ENCODE results near the gene ATR.

Gene ATR

DNA sequence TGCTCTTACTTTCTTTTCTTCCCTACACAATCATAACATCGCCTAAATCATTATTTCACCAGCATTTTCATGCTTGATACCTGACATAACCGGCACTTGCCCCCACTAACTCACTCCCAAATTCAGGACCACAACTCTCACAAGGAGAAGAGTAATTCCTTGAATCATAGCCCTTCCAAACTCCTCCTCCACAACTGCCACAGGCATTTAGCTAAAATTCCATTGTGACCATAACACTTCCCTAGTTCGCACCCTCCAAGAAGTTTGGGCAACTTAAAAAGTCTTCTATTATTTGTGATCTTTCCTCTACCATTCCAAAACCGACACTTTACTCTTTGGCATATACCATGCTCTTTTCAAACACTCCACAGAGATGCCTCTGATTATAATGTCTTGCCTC lies 71.3 kb downstream of the ATR start:
- no peak for DNase-seq

DNA sequence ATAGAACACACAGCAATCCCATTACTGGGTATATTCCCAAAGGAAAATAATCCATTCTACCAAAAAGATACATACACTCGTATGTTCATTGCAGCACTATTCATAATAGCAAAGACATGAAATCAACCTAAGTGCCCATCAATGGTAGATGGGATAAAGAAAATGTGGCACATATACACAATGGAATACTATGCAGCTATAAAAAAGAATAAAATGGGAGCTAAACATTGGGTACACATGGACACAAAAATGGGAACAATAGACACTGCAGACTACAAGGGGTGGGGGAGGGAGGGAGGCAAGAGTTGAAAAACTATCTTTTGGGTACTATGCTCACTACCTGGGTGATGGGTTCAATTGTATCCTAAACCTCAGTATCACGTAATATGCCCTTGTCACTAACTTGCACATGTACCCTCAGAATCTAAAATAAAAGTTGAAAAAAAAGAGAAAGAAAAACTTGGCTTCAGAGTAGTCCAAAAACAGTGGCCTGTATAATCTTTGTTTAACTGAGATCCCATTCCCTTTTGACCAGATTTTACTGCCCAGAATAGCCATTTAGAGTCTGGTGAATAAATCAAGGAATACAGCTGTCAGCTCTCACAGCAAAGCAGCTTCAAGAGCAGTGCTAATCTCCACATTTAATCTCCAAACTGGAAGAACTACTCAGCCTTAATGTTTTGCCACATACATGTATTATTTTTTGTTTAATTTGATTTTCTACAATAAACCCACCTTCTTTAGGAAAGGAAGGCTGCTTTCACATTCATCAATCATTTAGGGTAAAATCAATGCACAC lies 76.1 kb downstream of the ATR start:
- DNase-seq: no peak

DNA sequence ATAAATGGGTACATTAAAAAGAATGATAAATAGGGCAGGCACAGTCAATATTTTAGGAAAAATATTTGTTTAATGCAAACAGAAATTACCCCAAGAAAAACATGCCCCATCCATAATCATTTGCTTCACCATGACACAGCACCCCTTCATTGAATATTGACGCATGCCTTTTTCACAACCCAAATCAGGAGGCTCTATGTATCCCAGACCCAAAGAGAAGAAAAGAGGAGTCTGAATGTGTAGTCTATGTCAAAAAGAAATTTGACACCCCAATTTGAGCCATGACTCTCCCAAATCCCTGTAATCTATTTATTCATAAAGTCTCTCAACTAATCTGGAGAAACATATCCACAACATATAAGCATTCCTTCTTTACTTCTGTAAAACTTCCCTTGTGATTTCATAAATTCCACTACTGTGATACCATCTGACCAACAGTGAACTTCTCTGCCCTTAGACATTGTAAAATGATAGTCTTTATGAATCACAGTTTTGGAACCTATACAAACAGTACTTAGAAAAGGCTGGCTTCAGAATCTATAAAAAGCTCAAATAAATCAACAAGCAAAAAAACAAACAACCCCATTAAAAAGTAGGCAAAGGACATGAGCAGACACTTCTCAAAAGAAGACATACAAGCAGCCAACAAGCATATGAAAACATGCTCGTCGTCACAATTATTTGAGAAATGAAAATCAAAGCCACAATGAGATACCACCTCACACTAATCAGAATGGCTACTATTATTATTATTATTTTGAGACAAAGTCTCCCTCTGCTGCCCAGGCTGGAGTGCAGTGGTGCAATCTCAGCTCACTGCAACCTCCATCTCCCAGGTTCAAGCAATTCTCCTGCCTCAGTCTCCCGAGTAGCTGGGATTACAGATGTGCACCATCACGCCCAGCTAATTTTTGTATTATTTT lies 77.3 kb downstream of the ATR start:
- no peak for DNase-seq

DNA sequence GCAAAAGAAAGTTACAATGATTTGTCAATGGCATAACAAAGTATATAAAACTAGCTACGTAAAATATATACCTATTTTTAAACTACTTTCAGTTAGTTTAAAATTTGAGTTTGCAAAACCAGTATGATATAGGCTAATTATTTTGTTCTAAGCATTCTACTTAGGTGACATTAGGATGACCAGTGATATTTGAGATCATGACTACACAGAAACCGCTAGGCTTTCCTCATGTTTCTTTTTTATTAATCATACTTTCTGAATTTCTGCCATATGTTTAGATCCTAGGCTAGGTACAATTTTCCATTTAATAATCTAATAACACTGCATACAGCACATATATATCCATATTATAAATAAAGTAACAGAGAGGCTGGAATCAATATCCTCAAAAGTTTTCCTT lies 78.3 kb downstream of the ATR start:
- DNase-seq: no peak

DNA sequence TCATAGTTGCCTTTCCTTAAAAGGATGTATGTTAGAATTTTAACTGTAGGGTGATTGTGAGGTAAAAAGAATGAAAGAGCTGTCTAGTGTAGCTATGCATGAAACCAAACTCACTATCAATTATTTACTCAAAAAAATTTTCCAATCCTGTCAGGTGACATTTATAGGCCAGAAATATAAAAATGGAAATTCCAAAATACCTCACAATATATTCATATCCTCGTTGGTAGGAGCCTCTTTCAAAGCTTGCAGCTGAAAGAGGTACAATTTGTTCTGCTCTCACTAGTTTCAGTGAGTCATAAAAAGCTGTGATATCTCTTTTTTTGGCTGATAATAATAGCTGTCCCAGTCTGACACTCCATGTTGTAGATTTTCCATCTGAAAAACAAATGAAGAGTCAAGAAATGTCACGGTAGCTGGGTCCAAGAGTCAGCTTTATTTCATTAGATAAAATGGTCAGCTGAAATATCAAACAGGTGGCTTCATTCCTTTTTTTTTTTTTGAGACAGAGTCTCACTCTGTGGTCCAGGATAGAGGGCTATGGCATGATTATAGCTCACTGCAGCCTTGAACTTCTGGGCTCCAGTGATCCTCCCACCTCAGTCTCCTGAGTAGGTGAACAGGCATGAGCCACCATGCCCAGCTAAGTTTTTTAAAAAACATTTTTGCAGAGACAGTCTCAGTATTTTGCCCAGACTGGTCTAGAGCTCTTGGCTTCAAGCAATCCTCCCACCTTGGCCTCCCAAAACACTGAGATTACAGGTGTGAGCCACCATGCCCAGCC lies 79.9 kb downstream of the ATR start:
- DNase-seq: no peak

DNA sequence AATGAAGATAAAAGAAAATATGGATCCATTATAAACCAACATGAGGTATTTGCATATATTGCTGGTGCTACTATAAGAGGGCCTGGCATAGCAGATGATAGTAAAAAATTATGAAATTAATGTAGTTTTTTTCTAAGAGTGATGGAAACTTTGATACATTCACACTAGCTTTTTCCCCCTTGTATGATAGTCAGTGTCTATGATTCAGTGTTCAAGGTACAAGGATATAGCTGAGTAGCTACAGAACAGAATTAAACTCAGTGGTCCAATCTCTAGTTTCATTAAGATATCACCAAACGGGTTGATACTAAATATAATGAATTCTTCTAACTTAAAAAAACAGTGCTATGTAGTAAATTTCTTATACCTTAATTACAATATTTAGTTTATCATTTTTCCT lies 80.8 kb downstream of the ATR start:
- DNase-seq: no peak

DNA sequence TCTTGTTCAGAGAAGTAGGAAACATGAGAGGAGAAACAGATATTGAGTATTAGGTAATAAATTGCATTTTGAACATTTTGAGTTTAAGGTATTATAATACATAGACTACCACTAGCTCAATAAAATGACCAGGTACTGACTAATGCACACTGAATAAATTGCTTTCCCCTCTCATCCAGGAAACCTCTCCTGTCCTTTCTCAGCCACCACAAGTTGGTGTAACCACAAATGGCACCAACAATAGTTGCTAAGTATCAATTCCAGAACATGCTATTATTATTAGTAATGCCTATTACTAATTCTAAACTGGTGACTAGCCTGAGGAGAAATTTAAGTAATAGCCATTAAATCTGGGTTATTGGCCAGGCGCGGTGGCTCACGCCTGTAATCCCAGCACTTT lies 83.4 kb downstream of the ATR start:
- no peak for DNase-seq

DNA sequence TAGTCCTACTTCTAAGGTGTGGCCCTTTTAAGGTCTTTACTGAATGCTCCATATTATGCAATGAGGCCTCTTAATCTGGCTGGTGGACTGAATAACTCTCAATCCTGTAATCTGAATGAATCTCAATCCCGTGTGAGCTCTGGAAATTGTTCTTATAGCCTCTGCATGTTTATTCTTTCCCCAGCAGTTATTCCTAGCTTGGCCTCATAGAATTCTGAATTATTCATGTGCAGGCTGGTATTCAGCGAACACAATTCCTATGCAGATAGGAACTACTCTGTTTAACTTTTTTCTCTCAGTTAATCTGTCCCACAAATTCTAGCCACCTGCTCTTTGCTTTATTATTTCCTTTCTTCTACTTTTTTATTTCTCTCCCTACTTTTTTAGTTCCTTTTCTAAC lies 86.3 kb downstream of the ATR start:
- DNase-seq: no peak

DNA sequence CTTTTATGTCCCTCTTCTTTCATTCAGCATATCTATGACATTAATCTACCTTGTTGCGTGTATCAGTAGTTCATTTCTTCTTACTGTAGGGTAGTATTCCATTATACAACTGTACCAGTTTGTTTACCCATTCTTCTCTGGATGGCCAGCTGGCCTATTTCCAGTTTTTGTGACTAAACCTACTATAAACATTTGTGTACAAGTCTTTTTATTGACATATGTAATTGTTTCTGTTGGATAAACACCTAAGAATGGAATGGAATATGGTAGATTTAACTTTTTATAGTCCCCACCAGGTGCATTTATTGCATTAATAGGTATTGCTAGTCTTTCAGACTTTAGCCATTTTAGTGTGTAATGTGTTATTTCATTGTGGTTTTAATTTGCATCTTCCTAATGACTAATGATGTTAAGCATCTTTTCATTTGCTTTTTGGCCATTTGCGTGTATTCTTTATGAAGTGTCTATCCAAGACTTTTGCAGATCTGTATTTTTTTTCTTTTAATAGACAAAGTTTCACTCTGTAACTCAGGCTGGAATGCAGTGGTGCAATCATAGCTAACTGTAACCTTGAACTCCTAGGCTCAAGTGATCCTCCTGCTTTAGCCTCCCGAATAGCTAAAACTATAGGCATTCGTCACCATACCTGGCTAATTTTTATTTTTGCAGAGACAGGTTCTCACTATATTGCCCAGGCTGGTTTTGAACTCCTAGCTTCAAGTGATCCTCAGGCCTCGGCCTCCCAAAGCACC lies 88.8 kb downstream of the ATR start:
- no peak for DNase-seq

DNA sequence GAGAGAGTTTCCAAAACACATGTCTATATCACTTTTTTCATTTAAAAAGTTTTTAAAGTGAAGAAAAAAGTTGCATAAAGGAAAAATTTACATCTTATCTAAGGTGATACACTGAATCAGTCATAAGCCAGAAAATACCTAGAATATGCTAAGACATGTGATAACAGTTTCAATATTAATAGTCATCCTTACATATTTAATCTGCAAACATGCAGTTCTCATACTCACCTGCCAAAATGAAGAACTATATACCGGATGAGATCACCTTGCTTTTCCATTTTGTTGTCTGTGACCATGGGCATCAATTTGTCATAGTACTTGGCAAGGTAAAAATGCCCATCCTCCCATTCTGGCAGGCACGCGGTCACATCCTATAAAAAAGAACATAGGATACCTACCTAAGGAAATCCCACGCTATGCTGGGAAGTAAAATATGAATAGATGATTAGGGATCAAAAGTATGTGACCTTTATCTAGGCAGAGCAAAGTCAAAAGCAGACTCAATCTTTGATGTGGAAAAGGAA lies 93.6 kb downstream of the ATR start:
- no peak for DNase-seq

DNA sequence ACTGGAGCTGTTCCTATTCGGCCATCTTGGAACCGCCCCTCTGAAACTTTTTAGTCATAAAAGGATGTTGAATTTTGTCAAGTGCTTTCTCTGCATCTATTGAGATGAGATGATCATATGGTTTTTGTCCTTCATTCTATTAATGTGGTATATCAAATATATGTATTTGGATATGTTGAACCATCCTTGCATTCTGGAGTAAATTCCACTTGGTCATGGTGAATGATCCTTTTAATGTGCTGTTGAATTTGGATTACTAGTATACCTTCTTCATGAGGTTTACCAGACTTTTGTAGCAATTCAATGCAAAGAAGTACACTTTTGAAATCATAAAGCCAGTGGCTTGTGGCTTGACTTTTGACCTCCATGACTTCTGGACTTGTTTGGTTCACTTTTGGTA lies 97.3 kb downstream of the ATR start:
- DNase-seq: peak in 1 of 5 experiments; percentile 4

DNA sequence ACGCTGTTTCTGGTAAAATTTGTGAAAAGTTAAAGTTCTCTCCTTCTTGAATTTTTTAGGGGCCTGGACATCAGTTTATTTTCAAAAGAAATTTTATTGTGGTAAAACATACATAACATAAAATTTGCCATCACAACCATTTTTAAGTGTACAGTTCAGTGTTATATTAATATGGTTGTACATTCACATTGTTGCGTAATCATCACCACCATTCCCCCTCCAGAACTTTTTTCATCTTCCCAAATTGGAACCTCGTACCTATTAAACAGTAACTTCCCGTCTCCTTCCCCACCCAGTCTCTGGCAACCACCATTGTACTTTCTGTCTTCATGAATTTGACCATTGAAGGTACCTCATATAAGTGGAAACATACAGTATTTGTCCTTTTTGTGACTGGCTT lies 107.7 kb downstream of the ATR start:
- DNase-seq: no peak

DNA sequence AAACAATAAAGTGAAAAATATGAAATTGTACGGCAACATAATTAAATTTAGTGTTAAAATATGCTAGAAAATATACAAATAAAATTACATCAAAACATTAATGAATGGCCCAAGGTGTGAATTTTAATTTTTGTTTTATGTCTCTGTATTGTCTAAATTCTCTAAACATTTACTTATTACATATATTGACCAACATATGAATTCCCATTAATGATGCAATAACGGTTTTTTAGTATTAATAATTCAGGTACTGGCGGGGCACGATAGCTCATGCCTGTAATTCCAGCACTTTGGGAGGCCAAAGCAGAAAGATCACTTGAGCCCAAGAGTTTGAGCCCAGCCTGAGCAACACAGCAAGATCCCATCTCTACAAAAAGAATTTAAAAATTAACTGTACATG lies 110.1 kb downstream of the ATR start:
- no peak for DNase-seq

DNA sequence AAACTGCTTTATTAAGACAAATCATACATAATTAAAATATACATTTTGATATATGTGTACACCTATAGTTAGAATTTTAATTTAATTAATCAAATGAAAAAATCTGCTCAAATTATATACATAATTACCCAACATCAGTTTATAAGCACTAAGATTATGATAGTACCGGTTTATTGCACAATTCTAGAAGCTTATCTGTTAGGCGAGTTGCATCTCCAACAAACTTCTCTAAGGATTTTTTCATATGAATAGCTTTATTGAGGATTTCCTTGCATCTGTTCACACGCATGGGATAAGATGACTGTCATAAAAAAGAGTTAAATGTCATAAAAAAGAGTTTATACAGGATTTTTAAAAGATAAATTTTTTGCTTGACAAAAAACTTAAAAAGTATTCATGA lies 110.8 kb downstream of the ATR start:
- no peak for DNase-seq

DNA sequence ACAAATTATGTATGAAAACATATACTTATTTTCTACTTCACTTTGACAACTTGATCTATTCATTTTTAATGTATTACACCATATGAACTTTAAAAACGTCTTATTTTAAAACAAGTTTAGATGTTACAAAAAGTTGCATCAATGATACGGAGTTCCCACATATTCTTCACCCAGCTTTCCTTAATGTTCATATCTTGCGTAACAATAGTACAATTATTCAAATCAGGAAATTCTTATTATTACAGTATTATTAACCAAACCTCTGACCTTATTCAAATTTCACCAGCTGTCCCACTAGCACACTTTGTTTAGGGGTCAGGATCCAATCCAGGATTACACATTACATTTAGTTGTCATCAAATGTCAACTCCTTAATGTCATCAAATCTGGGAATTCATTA lies 117.8 kb downstream of the ATR start:
- DNase-seq: no peak

DNA sequence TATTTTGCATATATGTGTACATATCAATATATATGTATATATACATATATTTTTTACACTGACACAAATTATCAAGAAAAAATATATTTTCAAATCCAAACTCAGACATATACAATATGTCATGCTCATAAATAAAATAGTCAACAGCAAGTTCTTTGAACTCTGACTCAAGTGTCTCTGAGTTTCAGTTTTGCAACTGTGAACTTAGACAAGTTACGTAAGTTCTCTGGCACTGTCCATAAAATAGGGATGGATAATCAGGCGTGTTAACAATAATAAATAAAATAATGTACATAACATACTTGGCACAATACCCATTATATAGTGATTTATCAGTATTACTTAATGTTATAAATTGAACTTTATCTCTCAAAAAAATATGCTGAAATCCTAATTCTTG lies 118.6 kb downstream of the ATR start:
- no peak for DNase-seq

DNA sequence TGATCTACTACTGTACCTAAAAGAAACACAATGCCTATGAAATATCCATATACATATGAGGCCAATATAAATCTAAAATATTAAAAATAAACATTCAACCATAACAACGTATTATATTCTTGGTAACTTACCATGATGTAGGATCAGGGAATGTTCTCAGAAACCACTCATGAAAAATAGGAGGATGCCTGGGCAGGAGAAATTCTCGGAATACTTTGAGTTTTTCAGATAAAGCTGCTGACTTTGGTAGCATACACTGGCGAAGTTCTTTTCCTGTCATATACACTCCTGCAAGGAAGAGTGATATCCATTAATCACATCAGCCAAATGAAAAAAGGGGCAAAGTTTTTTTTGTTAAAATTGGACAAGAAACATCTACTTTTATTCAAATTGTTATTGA lies 119.4 kb downstream of the ATR start:
- DNase-seq: no peak

DNA sequence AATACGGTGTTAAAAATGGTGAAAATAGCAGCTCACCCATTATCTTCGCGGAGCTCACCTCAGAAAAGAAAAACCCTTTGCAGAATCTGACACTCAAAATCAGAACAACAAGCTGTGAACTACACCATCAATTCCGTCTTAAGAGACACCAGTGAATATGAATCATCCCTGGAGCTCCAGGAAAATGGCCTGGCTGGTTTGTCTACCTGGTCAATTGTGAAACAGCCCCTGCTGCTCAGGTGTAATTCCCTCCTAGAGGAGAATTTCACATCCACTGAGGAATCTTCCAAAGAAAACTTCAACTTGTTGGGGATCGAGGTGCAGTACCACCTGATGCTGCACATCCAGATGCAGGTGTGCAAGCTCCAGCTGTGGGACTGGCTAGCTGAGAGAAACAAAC lies 127.7 kb downstream of the ATR start:
- no peak for DNase-seq

DNA sequence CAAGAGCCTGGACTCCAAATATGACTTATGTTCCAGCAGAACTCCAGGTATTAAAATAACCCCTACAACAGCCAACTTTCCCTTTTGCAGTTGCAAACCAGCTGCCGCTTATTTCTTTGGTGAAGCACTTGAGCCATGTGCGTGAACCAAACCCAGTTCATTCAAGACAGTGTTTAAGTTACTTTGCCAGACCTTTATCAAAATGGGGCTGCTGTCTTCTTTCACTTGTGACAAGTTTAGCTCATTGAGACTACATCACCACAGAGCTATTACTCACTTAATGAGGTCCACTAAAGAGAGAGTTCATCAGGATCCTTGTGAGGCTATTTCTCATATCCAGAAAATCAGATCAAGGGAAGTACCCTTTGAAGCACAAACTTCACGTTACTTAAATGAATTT lies 128.3 kb downstream of the ATR start:
- no peak for DNase-seq

DNA sequence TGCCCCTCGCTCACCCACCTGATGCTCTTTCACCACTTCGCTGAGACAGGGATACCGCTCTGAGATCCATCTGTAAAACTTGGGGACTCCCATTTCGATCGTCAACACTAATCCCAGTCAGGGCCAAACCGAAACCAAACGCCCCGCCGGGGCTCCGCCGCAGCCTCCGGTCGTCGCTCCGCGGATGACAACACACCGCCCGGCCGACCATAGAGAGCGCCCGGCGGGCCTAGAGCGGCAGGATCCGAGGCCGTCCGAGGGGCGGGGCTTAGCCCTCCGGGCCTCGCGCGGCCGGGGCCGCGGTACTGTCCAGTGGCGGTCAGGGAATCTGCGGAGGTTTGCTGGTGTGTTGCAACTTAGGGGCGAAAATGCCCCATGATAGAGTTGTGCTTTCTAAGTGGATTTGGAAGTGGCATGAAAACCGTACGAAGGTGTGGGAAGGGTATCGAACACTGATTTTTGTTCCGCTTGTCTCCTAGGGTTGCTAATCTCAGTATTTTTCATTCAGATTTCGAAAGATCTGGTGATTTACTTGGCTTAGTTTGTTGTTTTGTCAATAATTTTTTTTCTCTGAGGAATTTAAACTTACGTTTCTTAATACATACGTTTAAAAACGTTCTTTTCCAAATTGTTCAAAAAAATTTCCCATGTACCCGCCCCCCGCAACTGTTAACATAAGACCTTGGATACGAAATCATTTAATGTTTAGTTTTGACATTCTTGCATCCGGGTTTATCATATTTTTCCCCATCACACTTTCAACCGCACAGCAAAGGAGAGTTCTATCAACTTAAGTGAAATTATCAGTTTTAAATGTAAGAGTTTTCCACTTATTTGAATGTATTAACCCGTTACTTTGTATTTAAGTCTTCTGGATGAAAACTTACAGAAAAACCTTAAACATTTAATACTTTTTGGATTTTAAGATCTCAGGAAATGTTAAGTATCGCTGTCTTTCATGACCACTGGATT lies 130.4 kb downstream of the ATR start, which contains the start of gene XRN1:
Gene XRN1, minus strand, starts transcription at position 186 of the 972 bp plus-strand sequence. Its CDS starts 93 bp downstream, at position 93.
- DNase-seq: peak; percentile 89 to 96 (median 93)
